Body of pancreas (tissue), 4 donors: ENCODE results near the gene OLFML3.

Source experiments
- POLR2A ChIP-seq, 3 donors: fragments of 450-650 bp; IDR thresholded peaks; one replicate each; pipeline ENCODE4 v1.6.1; 2016; ENCODE audit warnings: antibody characterized with exemption in 3 of 3, mild to moderate bottlenecking in 2 of 3
- TF ChIP-seq, protein P1 (sequence below), 7 experiments: fragments of 450-650 bp in 4 of 7; fragments of 200-600 bp in 3 of 7; sonication (generic) in 3 of 7; IDR thresholded peaks; one replicate each; pipeline ENCODE4 v1.5.1; 2016 to 2019; ENCODE audit warnings: antibody characterized with exemption in 7 of 7

DNA sequence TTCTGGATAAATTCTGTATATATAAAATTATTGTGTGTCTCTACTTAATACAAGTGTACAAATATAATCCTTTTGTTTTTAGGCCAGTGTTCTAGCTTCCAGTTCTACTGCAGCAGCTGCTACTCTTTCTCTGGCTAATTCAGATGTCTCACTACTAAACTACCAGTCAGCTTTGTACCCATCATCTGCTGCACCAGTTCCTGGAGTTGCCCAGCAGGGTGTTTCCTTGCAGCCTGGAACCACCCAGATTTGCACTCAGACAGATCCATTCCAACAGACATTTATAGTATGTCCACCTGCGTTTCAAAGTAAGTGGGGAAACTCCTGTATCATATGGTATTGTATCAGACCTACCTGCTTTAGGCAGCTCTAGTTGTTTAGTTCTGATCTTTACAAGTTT lies 21.3 kb upstream of the OLFML3 start:
- TF ChIP-seq, protein P1, sequence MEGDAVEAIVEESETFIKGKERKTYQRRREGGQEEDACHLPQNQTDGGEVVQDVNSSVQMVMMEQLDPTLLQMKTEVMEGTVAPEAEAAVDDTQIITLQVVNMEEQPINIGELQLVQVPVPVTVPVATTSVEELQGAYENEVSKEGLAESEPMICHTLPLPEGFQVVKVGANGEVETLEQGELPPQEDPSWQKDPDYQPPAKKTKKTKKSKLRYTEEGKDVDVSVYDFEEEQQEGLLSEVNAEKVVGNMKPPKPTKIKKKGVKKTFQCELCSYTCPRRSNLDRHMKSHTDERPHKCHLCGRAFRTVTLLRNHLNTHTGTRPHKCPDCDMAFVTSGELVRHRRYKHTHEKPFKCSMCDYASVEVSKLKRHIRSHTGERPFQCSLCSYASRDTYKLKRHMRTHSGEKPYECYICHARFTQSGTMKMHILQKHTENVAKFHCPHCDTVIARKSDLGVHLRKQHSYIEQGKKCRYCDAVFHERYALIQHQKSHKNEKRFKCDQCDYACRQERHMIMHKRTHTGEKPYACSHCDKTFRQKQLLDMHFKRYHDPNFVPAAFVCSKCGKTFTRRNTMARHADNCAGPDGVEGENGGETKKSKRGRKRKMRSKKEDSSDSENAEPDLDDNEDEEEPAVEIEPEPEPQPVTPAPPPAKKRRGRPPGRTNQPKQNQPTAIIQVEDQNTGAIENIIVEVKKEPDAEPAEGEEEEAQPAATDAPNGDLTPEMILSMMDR (IDR thresholded peaks at IDR 0.05), result no peak
- no peak for TF ChIP-seq POLR2A (IDR thresholded peaks at IDR 0.05)
